Kidney epithelial cell (primary cell): ENCODE measurements around the gene RNF146. TPM values are rescaled to one million over a fixed set of nuclear protein-coding genes. Genes with fewer than 3 reads are reported as not detected.

Experiments used
- DNase-seq: peaks from one replicate; pipeline ENCODE4 v3.0.0-alpha.2; 2010; ENCODE audit warnings: low read depth
- H3K27me3 ChIP-seq: 2 replicates; pipeline ENCODE4 v1.6.0; 2011; ENCODE audit warnings: low read length; ENCODE audit not compliant: control insufficient read depth, insufficient read depth
- H3K36me3 ChIP-seq: 2 replicates; pipeline ENCODE4 v1.5.1; 2011; ENCODE audit warnings: low read length; ENCODE audit not compliant: control insufficient read depth, insufficient read depth
- H3K4me3 ChIP-seq: 2 replicates; pipeline ENCODE4 v1.5.1; 2011; ENCODE audit warnings: low read depth, mild to moderate bottlenecking, control low read depth, low read length
- total RNA-seq: library from RNA; depleted of rRNA; stranded (reverse); fragments of >200 nt; gene quantifications from 2 replicates; pipeline ENCODE4 v1.2.3, GENCODE V29; 2015
- TF ChIP-seq, protein P1 (sequence below): IDR thresholded peaks from 2 replicates; pipeline ENCODE4 v1.5.1; 2011; ENCODE audit warnings: mild to moderate bottlenecking, moderate library complexity, low read length, control low read depth, inconsistent platforms; ENCODE audit not compliant: insufficient read depth, poor library complexity, severe bottlenecking

Gene RNF146
- total RNA-seq, 1 donor from 2014 or later = 36.2 TPM

DNA sequence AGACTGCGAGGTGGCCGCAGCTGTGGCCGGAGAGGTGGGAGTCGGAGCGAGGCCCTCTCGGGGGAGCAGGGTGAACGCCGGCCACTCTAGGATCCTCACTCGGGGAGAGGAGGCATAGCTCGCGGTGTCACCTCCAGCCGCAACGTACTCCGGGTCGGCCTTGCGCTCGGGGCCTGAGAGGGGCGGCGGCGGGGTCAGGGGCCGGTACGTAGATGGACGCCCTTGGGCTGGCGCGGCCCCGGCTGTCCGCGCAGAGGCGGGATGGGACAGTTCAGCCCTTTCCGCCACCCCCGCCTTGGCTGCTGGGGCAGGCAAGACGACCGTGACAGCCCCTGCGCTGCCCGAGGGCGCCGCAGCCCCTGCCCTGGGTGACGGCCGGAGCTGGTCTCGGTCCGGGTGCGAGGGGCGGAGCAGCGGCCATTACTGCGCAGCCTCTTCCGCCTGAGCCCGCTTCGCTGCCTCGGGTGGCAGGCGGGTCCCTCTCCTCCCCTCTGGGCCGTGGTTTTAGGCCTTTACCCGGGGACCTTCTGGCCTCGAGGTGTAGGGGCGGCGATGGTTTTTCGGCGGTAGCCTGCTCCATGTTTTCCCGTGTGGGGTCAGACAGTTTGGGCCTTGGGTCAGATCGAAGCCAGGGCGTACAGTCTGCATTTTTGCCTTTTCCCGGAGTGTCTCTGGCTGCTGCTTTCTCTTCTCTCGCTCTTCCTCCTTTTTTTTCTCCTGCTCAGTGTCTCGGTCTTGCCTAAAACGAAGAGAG lies 405 bp downstream of the RNF146 start:
- DNase-seq = no peak
- TF ChIP-seq, protein P1, sequence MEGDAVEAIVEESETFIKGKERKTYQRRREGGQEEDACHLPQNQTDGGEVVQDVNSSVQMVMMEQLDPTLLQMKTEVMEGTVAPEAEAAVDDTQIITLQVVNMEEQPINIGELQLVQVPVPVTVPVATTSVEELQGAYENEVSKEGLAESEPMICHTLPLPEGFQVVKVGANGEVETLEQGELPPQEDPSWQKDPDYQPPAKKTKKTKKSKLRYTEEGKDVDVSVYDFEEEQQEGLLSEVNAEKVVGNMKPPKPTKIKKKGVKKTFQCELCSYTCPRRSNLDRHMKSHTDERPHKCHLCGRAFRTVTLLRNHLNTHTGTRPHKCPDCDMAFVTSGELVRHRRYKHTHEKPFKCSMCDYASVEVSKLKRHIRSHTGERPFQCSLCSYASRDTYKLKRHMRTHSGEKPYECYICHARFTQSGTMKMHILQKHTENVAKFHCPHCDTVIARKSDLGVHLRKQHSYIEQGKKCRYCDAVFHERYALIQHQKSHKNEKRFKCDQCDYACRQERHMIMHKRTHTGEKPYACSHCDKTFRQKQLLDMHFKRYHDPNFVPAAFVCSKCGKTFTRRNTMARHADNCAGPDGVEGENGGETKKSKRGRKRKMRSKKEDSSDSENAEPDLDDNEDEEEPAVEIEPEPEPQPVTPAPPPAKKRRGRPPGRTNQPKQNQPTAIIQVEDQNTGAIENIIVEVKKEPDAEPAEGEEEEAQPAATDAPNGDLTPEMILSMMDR = no peak

DNA sequence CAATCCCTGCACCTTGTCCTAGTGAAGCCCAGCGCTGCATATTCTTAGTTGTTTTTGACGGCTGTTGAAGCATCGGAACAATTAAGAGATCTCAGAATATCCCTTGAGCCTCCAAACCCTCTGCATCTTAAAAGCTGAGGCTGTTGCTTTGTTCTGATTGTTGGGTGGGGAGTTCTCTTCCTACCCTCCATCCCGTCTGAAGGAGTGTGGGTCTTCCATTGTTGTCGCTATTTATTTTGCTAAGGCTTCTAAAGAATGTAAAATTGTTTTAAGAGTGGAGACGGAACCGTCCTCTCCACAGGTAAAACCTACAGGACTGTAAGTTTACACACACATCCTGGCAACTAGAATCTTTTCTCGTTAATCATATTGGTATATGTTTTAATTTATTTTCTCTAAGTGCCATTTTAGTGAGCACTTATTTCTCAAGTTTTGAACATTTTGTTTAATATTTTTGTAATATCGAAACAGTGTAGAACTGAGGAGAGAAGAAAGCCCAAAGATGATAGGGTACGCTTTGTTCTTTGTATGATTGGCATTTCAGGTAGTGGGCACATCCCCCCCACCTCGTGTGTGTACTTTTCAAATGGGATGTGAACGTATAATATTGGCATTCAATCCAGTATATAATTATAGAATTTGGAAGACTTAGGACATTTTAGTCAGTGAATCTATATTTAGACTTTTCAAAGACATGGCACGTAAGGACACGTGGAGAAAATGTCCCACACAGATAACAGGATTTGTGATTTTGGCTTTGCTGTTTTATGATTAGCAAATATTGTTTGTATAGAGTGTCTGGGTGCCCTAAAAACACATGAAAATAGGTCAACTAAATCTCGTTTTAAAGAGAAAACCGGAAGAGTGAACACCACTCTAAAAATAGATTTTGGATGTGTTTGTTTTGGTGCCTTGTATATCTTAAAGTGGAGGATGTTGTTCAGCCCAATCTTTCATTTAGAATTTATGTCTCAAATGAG lies 1.3 kb downstream of the RNF146 start:
- TF ChIP-seq, protein P1 = no peak
- no peak for DNase-seq
- peak overlapping the region; percentile 100 for H3K4me3 ChIP-seq

More for the DNA sequence above, 405 bp downstream of the RNF146 start:
- no peaks in the 10 kb centered on the region for H3K36me3 ChIP-seq
- H3K4me3 ChIP-seq = peak overlapping the region; percentile 100
- H3K27me3 ChIP-seq = no peaks in the 10 kb centered on the region

DNA sequence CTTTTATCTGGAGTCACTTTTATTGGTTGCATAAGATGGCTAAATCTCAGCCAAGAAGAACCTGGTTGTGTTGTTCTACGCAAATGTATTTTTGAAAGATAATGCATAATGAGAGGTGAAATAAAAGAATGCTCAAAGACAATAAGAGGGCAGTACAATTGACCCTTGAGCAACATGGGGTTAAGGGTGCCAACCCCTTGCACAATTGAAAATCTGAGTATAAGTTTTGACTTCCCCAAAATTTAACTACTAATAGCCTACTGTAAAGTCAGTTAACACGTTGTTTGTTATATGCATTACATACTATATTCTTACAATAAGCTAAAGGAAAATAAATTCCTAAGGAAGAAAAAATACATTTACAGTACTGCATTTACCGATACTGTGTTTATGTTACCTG lies 5.9 kb downstream of the RNF146 start:
- Histone ChIP-seq H3K4me3 (no peak overlapping the region), H3K36me3 (no peaks in the 10 kb centered on the region), H3K27me3 (no peaks in the 10 kb centered on the region)
- TF ChIP-seq, protein P1 = no peak
- no peak for DNase-seq

More for the DNA sequence above, 1.3 kb downstream of the RNF146 start:
- Histone ChIP-seq H3K36me3 (no peaks in the 10 kb centered on the region), H3K27me3 (no peaks in the 10 kb centered on the region)

DNA sequence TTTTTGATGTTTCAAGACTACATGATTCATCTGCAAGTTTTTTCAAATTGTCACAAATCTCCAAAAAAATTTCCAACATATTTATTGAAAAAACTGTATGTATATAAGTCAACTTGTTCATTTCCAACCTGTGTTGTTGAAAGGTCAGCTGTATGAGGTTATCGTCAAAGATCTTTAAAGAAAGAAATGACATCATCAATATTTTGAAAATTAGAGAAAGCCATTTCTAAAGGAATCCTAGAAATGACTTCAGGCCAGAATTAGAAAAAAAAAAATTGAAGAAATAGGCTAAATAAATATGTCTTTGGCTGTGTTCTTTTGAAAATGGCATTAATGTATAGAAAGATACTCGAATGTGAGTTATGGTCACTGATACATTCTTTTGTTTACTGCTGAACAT lies 6.8 kb downstream of the RNF146 start:
- no peaks in the 10 kb centered on the region for H3K27me3 ChIP-seq
- TF ChIP-seq, protein P1 = no peak
- no peak overlapping the region for H3K4me3 ChIP-seq
- DNase-seq = no peak
- H3K36me3 ChIP-seq = no peaks in the 10 kb centered on the region

DNA sequence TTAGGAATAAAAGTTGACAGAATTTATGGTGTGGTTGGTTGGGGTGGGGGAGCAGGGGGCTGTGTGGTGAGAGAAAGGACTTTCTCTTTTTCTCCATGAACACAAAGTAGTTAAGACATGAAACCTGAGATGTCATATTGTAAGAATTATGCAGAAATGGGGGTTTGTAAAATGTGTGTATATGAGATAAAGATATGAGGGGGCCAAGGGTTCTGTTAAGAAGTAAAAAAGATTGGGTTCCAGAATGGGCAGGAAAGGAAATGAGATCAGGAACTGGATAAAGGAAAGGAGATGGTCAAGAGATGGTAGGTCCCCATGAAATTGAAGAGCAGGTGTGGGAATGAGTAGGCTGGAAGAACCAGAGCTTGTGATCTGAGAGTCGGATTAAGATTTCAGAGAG lies 9.7 kb downstream of the RNF146 start:
- Histone ChIP-seq H3K4me3 (no peak overlapping the region), H3K27me3 (no peaks in the 10 kb centered on the region), H3K36me3 (no peaks in the 10 kb centered on the region)
- no peak for DNase-seq
- TF ChIP-seq, protein P1 = no peak
